ENCODE measurements around the gene SUSD1. TPM values are rescaled to one million over a fixed set of nuclear protein-coding genes. Genes with fewer than 3 reads are reported as not detected.

SUSD1 gene
- total and polyA plus RNA-seq, 2 experiments from 2014 or later = 4.2 to 8.4 TPM

GRCh38 chr9:112157961-112158360 is 17.1 kb downstream of the SUSD1 start:
- Histone ChIP-seq H3K27ac (no peak overlapping the region), H3K9ac (no peak overlapping the region), H3K36me3 (ENCODE audit: low read depth) (no peaks in the 10 kb centered on the region), H3K9me2 (ENCODE audit: insufficient read depth) (no peaks in the 10 kb centered on the region), H4K20me1 (ENCODE audit: insufficient read depth) (no peaks in the 10 kb centered on the region), H3K9me3 (ENCODE audit: low read depth) (no peaks in the 10 kb centered on the region), H3K4me2 (ENCODE audit: unreplicated experiment) (no peak overlapping the region), H3F3A (ENCODE audit: insufficient read depth) (no peaks in the 10 kb centered on the region), H3K4me3 (no peak overlapping the region), H3K27me3 (replicated peaks; ENCODE audit: insufficient read depth) (no peaks in the 10 kb centered on the region), H2AFZ (no peak overlapping the region), H3K4me1 (ENCODE audit: insufficient read depth) (no peaks in the 10 kb centered on the region), H3K79me2 (ENCODE audit: insufficient read depth) (no peaks in the 10 kb centered on the region)
- no peak for DNase-seq
- 79 to 81% methylated on average over 5 of the region's 5 CpGs for WGBS, 2 experiments (ENCODE audit: low coverage in 1 of 2, low lambda C conversion rate in 2 of 2, missing lambda C conversion rate in 2 of 2)
- TF ChIP-seq EZH2 (IDR thresholded peaks at IDR 0.05; ENCODE audit: insufficient read depth, poor library complexity, severe bottlenecking) = no peak
- TF ChIP-seq EZH2phosphoT487 (IDR thresholded peaks at IDR 0.05; ENCODE audit: insufficient read depth, low read depth) = no peak
- in situ Hi-C loops (cut with MboI) = no loop called here

DNA sequence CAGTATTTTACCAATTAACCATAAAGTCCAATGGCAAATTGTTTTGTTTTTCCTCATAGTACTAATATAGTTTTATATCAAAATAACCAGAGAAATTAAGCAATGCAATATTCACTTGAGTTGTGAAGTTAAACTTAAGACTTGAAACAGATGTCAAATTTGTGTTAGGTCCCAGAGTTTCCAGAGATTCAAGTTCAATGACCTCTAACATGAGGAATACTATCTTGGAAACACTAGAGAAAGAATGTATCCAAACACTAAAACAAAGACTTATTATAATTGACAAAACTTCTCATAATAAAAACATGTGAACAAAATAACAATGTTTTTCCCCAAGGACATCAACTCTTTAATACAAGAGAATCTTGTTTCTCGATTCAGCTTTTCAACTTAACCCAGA is 18.0 kb downstream of the SUSD1 start:
- no peak for DNase-seq
- Histone ChIP-seq H3K9me2 (ENCODE audit: insufficient read depth) (no peaks in the 10 kb centered on the region), H3K9ac (no peak overlapping the region), H4K20me1 (ENCODE audit: insufficient read depth) (no peaks in the 10 kb centered on the region), H3K9me3 (ENCODE audit: low read depth) (no peaks in the 10 kb centered on the region), H3K4me2 (ENCODE audit: unreplicated experiment) (no peak overlapping the region), H3K4me3 (no peak overlapping the region), H3K27ac (no peak overlapping the region), H3K36me3 (ENCODE audit: low read depth) (no peaks in the 10 kb centered on the region), H2AFZ (no peak overlapping the region), H3K27me3 (replicated peaks; ENCODE audit: insufficient read depth) (no peaks in the 10 kb centered on the region), H3F3A (ENCODE audit: insufficient read depth) (no peaks in the 10 kb centered on the region), H3K79me2 (ENCODE audit: insufficient read depth) (no peaks in the 10 kb centered on the region), H3K4me1 (ENCODE audit: insufficient read depth) (no peaks in the 10 kb centered on the region)
- 5 to 7% methylated on average over 1 of the region's 1 CpG for WGBS, 2 experiments (ENCODE audit: low coverage in 1 of 2, low lambda C conversion rate in 2 of 2, missing lambda C conversion rate in 2 of 2)
- in situ Hi-C loops (cut with MboI) = no loop called here
- no peak for TF ChIP-seq EZH2phosphoT487 (IDR thresholded peaks at IDR 0.05; ENCODE audit: insufficient read depth, low read depth)
- TF ChIP-seq EZH2 (IDR thresholded peaks at IDR 0.05; ENCODE audit: insufficient read depth, poor library complexity, severe bottlenecking) = no peak

DNA sequence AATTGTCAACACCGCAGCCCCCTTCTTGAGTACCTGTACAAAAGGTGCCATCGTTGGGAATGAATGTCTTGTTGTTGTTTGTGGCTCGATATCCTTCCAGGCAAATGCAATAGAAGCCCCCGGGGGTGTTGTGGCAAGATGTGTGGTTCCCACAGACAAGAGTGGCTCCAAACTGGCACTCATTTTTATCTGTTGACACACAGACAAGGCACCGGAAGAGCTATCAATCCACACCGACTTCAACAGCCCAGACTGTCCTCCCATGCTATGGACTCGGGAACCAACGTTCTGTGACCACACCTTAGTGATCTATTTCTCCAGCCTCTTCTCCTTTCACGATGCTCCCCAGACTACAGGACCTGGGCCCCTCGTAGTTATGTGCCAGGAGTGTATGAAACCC is 25.9 kb downstream of the SUSD1 start:
- no peak overlapping the region for H3K4me2 ChIP-seq (ENCODE audit: unreplicated experiment)
- H3K36me3 ChIP-seq (ENCODE audit: low read depth) = no peaks in the 10 kb centered on the region
- H4K20me1 ChIP-seq (ENCODE audit: insufficient read depth) = no peaks in the 10 kb centered on the region
- no peak for DNase-seq
- WGBS, 2 experiments (ENCODE audit: low coverage in 1 of 2, low lambda C conversion rate in 2 of 2, missing lambda C conversion rate in 2 of 2) = 93 to 97% methylated on average over 10 of the region's 10 CpGs
- H3K4me3 ChIP-seq = no peak overlapping the region
- H3K4me1 ChIP-seq (ENCODE audit: insufficient read depth) = no peaks in the 10 kb centered on the region
- H3K9me3 ChIP-seq (ENCODE audit: low read depth) = no peaks in the 10 kb centered on the region
- H3F3A ChIP-seq (ENCODE audit: insufficient read depth) = no peaks in the 10 kb centered on the region
- TF ChIP-seq EZH2 (IDR thresholded peaks at IDR 0.05; ENCODE audit: insufficient read depth, poor library complexity, severe bottlenecking) (no peak), EZH2phosphoT487 (IDR thresholded peaks at IDR 0.05; ENCODE audit: insufficient read depth, low read depth) (no peak)
- no peak overlapping the region for H3K9ac ChIP-seq
- no peaks in the 10 kb centered on the region for H3K9me2 ChIP-seq (ENCODE audit: insufficient read depth)
- no peaks in the 10 kb centered on the region for H3K27me3 ChIP-seq (replicated peaks; ENCODE audit: insufficient read depth)
- no peak overlapping the region for H3K27ac ChIP-seq
- no peaks in the 10 kb centered on the region for H3K79me2 ChIP-seq (ENCODE audit: insufficient read depth)
- no peak overlapping the region for H2AFZ ChIP-seq
- in situ Hi-C loops (cut with MboI) = no loop called here

GRCh38 chr9:112145886-112146285 is 29.2 kb downstream of the SUSD1 start:
- H3K27me3 ChIP-seq (replicated peaks; ENCODE audit: insufficient read depth) = no peaks in the 10 kb centered on the region
- no peaks in the 10 kb centered on the region for H3K9me2 ChIP-seq (ENCODE audit: insufficient read depth)
- no peaks in the 10 kb centered on the region for H3K9me3 ChIP-seq (ENCODE audit: low read depth)
- no peak overlapping the region for H3K4me2 ChIP-seq (ENCODE audit: unreplicated experiment)
- no peaks in the 10 kb centered on the region for H3K79me2 ChIP-seq (ENCODE audit: insufficient read depth)
- no peaks in the 10 kb centered on the region for H3K4me1 ChIP-seq (ENCODE audit: insufficient read depth)
- H3K4me3 ChIP-seq = no peak overlapping the region
- H4K20me1 ChIP-seq (ENCODE audit: insufficient read depth) = no peaks in the 10 kb centered on the region
- no peak for TF ChIP-seq EZH2 (IDR thresholded peaks at IDR 0.05; ENCODE audit: insufficient read depth, poor library complexity, severe bottlenecking)
- no peak for TF ChIP-seq EZH2phosphoT487 (IDR thresholded peaks at IDR 0.05; ENCODE audit: insufficient read depth, low read depth)
- no peaks in the 10 kb centered on the region for H3K36me3 ChIP-seq (ENCODE audit: low read depth)
- in situ Hi-C loops (cut with MboI) = no loop called here
- H3K9ac ChIP-seq = no peak overlapping the region
- H3F3A ChIP-seq (ENCODE audit: insufficient read depth) = no peaks in the 10 kb centered on the region
- no peak overlapping the region for H2AFZ ChIP-seq
- 91 to 96% methylated on average over 1 of the region's 1 CpG for WGBS, 2 experiments (ENCODE audit: low coverage in 1 of 2, low lambda C conversion rate in 2 of 2, missing lambda C conversion rate in 2 of 2)
- DNase-seq = no peak
- no peak overlapping the region for H3K27ac ChIP-seq

GRCh38 chr9:112144807-112145206 is 30.3 kb downstream of the SUSD1 start:
- in situ Hi-C loops (cut with MboI) = no loop called here
- Histone ChIP-seq H3K4me3 (no peak overlapping the region), H4K20me1 (ENCODE audit: insufficient read depth) (no peaks in the 10 kb centered on the region), H2AFZ (no peak overlapping the region), H3K9ac (no peak overlapping the region), H3K79me2 (ENCODE audit: insufficient read depth) (no peaks in the 10 kb centered on the region), H3K27ac (no peak overlapping the region), H3K9me3 (ENCODE audit: low read depth) (no peaks in the 10 kb centered on the region), H3K4me2 (ENCODE audit: unreplicated experiment) (no peak overlapping the region), H3K27me3 (replicated peaks; ENCODE audit: insufficient read depth) (no peaks in the 10 kb centered on the region), H3K36me3 (ENCODE audit: low read depth) (no peaks in the 10 kb centered on the region), H3K4me1 (ENCODE audit: insufficient read depth) (no peaks in the 10 kb centered on the region), H3F3A (ENCODE audit: insufficient read depth) (no peaks in the 10 kb centered on the region), H3K9me2 (ENCODE audit: insufficient read depth) (no peaks in the 10 kb centered on the region)
- TF ChIP-seq EZH2 (IDR thresholded peaks at IDR 0.05; ENCODE audit: insufficient read depth, poor library complexity, severe bottlenecking) (no peak), EZH2phosphoT487 (IDR thresholded peaks at IDR 0.05; ENCODE audit: insufficient read depth, low read depth) (no peak)
- no peak for DNase-seq
- WGBS, 2 experiments (ENCODE audit: low coverage in 1 of 2, low lambda C conversion rate in 2 of 2, missing lambda C conversion rate in 2 of 2) = 95 to 100% methylated on average over 2 of the region's 2 CpGs
